Measurements from ENCODE around the gene TMPRSS3.
A peak's percentile ranks its signal among the peaks of the same experiment; 100 is the strongest.

Gene TMPRSS3

DNA sequence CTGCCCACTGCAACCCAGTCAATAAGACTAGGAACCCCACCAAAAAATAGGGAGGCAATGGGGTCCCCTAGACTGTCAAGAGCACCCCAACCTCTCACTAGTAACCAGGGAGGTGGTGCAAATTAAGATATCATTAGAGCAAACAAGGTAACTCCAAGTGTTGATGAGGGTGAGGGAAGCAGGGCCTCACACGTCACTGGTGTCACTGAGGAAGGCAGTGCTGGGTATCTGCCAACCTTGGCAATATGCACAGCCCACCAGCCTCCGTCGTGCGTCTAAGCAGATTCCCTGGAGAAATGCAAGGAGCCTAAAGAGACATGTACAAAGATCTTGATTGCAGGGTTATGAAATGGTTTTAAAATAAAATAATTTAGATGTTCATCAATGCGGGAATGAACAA lies 11.6 kb upstream of the TMPRSS3 start:
- no peak for DNase-seq (ENCODE audit: low read depth in 2 of 2)

DNA sequence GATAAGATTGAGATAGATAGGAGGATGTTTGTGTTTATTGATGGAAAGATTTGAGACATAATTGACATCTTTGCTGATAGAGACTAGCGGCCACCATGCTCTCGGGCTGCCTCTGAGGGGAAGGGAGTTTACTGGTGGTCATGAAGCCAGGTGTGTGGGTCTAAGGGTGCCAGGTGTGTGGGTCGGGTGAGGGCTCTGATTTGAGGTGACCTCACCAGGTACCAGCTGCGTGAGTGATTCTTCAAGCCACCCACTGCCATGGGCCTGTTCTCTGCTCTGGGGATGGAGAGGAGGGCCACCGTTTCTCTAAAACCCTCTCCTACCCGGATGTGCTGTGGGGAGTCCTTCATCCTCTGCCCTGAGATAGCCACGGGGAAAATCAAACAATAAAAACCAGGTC lies 11.0 kb upstream of the TMPRSS3 start:
- no peak for DNase-seq (ENCODE audit: low read depth in 2 of 2)

DNA sequence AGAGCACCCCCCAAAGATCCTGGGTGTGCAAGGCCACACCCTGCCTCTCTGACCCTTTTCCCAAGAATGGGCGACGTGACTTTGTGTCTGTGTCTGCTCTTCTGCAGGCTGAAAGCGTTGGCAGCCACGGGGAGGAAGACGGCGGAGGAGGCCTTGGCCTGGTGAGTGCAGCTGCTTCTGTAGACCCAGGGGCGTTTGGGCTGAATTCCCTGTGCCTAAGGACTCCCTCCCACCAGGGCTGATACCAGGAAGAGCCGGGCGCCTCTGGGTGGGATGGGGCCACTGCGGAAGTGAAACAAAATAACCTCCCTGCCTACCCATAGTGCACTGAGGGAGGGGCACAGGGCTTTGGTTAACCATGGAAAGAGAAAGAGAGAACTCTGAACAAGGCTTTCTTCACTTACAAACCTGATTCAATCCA lies 10.4 kb upstream of the TMPRSS3 start:
- DNase-seq (ENCODE audit: low read depth in 2 of 2) = peak; percentile 38 to 51

DNA sequence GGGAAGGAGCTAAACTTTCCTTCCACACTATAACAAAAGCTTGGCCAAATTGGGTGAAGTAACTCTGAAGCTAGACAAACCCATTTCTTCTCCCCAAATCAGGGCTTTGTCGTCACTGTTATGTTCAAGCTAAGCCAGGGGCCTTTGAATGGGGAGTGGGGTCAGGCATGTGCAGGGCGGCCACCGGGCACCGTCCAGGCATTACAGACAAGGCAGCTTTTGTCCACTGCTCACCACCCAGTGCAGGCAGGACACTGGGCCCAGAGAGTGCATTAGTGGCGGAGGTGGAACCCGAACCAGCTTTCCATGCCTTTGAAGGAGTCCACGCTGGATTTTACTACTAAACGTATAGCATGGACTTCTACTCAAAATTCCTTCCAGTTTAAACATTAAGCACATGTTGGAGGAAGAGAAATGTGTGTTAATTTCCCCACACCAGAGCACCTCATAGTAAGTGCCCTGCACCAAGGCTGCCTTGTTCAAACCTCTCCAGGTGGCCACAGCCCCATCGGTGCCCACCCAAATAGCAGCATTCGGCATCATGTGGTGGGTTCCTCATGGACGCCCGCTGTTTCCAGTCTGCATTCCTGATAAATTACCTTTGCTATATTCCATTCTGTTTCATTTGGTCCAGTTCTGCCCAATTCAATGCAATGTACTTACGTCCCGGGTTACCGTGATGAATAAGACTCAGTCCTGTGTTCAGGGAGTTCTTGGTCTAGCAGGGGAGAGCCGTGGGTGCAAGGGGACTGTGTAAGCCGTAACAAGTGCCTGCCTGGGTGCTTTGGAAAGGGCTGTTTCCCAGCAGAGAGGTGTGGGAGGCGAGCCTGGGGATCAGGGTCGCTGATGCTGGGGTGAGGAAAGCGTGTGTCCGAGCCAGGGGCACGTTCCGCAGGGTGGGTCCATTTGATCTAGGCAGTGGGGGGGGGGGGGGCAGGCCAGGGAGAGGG lies 9.5 kb upstream of the TMPRSS3 start:
- no peak for DNase-seq (ENCODE audit: low read depth in 2 of 2)

DNA sequence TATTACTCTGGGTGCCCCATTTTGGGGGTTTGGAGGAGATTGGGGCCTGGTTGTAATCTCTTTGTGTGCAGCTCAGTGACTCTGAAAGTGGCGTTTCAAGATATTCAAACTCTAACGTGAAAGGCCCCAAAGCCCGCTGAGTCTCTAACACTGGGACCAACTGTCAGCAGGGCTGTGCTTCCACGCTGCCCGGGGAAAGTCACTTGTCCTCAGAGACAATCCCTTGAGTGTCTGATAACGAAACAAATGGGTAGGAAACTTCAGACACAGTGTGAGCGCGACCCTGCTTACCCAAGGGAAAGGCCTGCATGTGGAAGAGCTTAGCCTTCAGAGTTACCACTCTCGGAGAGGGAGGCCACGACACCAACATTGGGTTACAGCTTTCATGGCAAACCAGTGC lies 8.7 kb upstream of the TMPRSS3 start:
- DNase-seq (ENCODE audit: low read depth in 2 of 2) = no peak

DNA sequence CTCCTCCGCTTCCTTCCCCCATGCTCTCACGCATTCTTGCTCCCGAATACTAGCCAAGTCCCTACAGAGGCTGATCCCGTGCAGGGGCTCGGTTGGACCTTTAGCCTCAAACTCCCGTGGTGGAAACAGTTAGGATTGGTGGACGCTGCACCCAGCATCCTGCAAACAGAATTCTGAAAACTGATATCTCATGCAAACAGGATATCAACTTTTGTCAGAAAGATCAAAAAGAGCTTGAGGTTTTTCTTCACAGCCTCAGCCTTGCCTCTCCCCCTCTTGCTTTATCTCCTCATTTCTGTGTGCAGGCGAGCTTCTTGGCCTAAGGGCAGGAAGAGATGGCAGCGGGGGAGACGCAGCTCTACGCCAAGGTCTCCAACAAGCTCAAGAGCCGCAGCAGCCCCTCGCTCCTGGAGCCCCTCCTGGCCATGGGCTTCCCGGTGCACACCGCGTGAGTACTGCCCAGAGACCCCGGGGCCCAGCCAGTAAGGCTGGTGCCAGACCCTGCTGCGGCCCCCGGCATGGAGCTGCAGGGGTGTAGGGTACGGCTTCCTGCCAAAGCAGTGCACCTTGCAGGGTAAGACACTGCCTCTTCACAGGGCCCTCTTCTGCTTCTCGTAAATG lies 7.9 kb upstream of the TMPRSS3 start, which contains the start of gene UBASH3A:
UBASH3A (plus strand) TSS at position 292 of the 621 bp plus-strand sequence; CDS start at position 336, 44 bp downstream.
- DNase-seq (ENCODE audit: low read depth in 2 of 2) = no peak

DNA sequence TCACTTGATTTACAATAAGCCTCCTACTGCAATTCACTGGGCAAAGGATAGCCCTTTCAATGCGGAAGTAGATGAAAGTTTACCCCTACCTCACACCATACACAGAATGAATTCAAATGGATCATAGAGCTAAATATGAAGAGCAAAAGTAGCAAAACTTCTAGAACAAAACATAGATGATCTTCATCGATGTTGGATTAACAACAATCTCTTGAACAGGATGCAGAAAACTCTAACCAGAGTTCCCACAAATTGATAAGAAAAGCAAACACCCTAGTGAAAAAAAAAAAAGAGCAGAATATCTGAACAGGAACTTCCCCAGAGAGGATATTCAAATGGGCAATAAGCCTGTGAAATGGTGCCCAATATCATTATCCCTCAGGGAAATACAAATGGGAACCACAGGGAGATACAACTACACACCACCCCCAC lies 6.0 kb upstream of the TMPRSS3 start:
- DNase-seq (ENCODE audit: low read depth in 2 of 2) = no peak

DNA sequence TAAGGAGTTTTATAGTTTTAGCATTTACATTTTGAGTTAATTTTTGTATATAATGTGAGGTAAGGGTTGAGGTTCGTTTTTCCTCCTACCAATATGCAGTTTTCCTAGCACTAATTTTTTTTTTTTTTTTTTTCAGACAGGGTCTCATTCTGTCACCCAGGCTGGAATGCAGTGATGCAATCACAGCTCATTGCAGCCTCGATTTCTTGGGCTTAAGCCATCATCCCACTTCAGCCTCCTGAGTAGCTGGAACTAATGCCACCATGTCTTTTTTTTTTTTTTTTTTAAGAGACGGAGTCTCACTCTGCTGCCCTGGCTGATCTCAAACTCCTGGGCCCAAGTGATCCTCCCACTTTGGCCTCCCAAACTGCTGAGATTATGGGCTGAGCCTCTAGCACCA lies 5.3 kb upstream of the TMPRSS3 start:
- DNase-seq (ENCODE audit: low read depth in 2 of 2) = no peak

DNA sequence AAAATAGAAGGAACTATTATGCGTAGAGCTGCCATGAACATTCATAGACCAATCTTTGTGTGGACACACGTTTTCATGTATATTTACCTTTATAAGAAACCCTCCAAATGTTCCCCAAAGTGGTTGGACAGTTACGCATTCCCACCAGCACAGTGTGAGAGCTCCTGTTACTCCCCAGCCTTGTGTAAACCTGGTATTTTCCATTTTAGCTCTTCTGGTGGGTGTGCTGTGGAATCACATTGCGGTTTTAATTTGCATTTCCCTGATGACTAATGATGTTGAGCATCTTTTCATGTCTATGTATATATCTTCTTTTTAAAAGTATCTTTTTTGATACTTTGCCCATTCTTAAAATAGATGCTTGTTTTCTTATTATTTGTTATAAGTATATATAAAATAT lies 4.7 kb upstream of the TMPRSS3 start:
- no peak for DNase-seq (ENCODE audit: low read depth in 2 of 2)

DNA sequence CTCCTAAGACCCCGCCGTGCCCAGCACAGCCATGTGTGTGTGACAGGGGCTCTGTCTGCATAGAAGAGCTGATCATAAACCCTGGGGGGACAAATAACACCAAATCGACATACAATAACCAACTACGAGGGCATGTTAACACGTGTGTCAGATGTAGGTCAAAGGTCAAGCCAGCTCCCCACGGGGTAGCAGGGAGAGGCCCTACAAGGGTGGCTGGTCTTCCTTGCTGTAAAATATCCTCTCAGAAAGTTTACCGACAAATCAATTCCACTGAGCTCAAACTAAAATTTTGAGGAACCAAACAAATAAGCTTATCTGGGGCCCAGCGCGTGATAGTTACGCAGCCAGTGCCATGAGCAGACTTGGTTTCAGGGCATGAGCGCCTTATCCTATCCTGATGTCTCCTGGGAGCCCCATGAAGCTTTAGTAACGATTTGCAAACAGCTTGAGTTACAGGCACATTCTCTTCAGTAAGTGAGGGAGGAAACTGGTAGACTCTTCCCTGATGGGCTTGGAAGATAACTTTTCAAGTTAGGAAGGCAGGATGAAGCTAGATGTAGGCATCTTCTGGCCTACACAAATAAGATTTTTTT lies 2.7 kb upstream of the TMPRSS3 start:
- no peak for DNase-seq (ENCODE audit: low read depth in 2 of 2)

DNA sequence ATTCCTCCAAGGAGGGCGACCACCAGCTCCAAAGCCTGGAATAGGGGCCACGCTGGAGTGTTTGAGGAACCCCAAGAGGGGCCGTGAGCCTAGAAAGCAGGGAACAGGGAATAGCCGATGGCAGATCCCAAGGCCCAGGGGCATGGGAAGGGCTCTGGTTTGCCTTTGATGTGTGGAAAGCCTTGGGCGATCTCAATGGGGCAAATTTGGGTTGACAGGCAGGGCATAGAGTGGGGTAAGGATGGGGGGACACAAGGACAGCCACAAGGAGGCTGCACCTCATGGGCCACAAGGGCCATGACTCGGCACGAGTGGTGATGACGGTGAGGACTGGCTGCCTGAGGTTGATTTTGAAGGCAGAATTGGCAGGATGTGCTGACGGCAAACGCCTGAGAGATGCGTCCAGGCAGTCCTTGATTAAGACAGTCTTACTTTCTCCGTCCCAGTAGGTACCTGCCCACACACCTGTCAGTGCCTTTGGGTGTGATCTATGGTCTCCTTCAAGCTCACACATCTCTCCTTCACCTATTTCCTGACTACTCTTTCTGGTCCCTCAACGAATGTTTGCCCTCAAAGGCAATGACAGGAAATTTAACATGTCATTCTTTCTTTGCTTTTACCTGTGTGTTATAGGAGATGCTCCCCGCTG lies 2.0 kb upstream of the TMPRSS3 start:
- DNase-seq (ENCODE audit: low read depth in 2 of 2) = no peak

DNA sequence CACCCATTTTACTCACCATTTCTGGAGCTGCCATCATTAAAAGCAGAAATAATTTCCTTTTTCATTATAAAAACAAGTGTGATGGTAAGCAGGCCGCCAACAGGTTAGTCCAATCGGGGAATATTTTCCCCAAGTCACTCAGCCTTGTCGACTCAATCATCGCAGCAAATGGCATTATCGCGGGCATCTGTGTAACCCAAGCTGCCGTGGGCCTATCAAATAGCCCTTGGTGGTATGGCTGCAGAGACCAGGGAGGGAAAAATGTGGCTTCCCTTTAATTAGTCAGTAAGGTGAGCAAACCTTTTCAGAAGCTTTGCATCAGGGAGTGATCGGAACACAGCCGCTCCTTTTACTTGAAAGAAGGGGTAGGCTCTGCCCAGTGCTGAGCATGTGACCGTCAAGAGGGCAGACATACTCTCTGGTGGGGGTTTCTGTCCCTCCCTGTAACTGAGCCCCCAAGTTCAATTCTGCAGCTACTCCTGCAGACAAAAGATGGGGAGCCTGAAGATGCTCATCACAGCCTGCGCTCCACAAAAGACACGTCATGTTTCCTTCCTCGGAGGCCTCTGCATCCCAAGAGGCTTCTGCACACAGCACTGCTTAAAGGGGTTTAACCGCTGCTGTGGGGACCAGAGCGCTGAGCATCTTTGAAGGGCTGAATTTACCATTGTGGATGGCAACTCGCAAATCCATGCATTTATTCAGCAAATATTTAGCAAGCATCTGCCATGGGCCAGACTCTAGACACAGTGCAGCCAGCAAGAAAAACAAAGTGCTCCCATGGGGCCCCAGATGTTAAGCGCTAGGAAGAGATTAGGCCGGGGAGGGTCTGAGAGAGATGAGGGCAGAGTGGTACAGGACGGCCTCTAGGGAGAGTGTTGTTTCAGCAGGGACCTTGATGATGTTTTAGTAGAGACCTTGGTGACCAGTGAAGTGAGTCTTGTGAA lies 1.2 kb upstream of the TMPRSS3 start:
- DNase-seq (ENCODE audit: low read depth in 2 of 2) = no peak

DNA sequence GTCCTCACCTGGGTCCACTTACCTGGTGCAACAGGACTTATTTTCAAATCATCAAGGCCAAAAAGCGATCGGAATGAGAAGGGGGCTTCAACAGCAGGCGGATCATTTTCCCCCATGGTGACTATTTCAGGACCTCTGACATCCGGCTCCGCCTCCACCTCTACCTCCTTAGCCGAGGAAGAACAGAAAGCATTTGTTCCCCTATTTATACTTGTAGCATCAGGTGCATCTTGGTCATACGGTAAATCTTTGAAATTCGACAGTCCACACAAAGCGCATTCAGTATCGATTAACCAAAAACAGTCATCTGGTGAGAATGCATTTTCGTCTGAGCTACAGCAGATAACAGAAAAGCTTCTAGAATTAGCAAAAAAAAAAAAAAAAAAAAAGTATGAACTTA lies 550 bp downstream of the TMPRSS3 start:
- DNase-seq (ENCODE audit: low read depth in 2 of 2) = no peak

DNA sequence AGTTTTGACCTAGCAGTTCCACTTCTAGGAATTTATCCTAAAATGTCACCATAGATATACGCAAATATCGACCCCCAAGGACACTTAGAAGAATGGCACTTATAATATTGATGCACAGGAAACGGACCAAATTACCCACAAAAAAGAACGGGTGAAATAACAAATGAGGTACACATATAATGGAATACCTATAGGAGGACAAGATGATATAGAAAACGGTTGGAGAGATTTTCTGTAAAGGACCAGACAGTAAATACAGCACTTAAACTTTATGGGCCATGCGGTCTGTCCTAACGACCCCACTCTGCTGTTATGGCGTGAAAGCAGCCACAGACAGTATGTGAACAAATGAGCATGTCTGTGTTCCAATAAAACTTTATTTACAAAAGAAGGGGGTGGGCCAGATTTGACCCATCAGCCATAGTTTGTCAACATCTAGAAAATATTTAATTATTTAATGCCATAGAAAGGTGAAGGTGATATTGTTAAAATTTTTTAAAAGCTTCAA lies 2.4 kb downstream of the TMPRSS3 start:
- DNase-seq (ENCODE audit: low read depth in 2 of 2) = no peak

DNA sequence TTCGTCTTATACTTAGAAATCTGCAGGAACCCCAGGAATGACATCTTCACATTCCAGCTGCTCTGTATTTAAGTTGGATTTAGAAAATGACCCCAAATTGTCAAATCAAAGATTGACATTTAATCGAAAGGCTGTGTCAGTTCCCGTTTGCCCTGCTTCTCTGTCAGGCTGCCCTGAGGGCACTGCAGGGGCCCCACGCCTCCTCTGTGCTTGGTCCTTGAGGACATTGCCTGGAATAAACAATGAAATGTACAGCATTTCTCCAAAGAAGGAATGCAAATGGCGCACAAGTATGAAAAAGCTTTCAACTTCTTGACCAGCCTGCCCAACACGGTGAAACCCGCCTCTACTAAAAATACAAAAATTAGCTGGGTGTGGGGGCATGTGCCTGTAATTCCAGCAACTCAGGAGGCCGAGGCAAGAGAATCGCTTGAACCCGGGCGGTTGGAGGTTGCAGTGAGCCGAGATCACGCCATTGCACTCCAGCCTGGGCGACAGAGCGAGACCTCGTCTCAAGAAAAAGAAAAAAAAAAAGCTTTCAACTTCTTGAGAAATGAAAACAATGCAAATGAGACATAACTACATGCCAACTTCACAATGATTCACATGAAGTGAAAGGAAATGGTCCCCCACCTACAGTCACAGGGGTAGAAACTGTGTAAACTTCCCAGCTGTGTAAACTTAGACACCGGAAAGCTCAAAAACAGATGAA lies 3.0 kb downstream of the TMPRSS3 start:
- no peak for DNase-seq (ENCODE audit: low read depth in 2 of 2)

DNA sequence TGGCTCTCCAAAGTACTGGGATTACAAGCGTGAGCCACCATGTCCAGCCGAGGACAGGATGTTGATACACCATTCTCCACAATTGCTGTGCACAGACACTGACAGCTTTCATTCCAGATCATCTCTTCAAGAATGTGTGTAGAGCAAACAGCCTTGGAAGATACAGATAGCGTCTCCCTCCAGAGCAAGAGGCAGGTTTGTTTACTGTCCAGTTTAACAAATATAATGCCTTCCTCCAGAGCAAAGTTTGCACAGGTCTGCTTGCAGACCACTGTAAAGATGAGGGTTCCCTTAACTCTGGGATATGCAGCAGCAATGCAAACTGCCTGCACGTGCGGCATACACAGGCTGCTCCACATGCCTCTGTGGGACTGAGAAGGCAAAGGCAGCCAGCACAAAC lies 4.6 kb downstream of the TMPRSS3 start:
- DNase-seq (ENCODE audit: low read depth in 2 of 2) = no peak

DNA sequence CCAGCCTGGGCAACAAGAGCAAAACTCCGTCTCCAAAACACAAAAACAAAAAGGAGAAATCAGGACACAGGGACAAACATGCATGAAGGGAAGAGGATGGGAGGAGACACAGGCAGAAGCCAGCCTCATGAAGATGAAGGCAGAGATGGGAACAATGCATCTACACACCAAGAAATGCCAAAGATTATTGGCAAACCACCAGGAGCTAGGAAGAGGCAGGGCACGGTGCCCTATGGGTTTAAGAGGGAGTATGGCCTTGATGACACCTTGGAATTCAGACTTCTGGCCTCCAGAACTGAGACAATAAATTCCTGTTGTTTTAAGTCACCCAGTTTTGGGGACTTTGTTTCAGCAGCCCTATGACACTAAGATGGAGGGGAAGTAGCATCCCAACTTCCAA lies 5.2 kb downstream of the TMPRSS3 start:
- no peak for DNase-seq (ENCODE audit: low read depth in 2 of 2)

DNA sequence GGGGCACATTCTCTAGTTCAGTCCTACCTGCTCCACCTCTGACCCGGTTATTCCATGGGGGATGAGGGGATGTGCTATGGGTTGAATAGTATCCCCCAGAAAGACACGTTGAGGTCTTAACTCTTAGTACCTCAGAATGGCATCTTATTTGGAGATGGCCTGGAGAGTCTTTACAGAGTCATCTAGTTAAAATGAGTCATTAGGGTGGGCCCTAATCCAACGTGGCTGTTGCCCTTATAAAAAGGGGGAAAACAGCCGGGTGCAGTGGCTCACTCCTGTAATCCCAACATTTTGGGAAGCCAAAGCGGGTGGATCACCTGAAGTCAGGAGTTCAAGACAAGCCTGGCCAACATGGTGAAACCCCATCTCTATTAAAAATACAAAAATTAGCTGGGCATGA lies 5.7 kb downstream of the TMPRSS3 start:
- no peak for DNase-seq (ENCODE audit: low read depth in 2 of 2)

DNA sequence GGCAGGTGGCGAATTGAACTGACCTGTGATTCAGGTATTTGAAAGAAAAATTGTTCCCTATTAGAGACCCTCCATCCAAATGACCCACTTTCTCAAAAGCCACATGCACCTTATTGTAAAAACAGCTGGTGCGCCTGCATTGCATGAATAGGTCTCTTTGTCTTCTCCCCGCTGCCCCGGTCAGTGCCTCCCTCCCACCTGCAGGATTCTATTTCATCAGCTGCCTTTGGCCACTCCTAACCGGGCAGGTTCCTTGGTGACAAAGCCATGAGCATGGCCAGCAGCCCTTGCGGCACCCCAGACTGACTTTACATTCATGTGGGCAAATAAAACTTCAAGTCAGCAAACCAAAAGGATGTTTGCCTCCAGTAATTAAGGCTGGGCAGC lies 6.4 kb downstream of the TMPRSS3 start:
- DNase-seq (ENCODE audit: low read depth in 2 of 2) = no peak

DNA sequence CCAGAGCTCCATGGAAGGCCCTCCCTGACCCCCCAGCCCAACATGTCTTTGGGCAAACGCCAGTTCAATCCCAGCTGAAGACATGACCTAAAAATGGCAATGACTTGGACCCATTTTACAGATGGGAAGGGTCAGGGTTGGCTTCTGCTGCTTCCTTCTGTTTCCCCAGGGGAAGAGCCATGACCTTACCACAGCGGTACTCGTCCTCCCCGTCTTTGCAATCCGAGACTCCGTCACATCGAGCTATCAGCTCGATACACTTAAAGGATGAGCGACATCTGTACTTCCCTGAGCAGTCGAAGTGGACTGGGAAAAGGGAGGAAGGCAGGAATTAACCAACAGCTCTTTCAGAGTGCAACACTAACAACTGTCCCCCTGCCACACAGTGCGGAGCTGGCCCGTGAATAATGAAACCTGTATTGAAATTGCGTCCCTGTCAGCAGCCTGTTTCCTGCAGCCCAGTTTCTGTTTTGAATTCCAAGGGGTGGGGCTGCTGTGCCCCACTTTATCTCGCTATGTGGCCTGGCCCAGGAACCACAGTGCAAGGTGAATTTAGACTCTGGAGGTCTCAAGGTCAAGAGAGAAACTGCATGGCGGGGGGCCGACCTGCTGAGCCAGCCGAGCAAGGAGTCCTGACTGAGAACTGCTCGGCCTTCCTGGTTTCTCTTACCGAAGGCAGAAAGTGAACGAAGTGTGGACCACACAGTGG lies 7.0 kb downstream of the TMPRSS3 start:
- no peak for DNase-seq (ENCODE audit: low read depth in 2 of 2)

Data from activated CD4-positive, alpha-beta T cell treated with anti-CD3 and anti-CD28 coated beads for 24 hours (primary cell).